Measurements from ENCODE around the gene SHISAL2A.

DNA sequence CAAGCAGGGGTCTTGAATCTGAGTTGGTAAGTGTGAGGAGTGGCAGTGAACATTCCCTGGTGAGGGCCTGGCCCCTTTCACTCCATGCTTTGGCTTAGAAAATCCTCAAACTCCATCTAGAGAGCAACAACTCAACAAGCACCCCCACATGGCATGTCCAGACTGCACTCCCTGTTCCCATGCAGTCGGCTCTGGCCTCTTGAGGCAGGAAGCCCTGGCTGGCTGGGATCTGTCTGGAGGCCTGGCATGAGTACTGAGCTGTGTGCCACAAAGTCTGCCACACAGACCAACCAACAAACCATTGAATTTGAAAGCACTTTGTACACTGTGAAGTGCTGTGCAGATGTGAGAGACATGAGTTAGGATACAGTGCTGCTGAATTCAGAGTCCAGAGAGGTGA is 40.0 kb downstream of the SHISAL2A start:
- TF ChIP-seq, protein P1, sequence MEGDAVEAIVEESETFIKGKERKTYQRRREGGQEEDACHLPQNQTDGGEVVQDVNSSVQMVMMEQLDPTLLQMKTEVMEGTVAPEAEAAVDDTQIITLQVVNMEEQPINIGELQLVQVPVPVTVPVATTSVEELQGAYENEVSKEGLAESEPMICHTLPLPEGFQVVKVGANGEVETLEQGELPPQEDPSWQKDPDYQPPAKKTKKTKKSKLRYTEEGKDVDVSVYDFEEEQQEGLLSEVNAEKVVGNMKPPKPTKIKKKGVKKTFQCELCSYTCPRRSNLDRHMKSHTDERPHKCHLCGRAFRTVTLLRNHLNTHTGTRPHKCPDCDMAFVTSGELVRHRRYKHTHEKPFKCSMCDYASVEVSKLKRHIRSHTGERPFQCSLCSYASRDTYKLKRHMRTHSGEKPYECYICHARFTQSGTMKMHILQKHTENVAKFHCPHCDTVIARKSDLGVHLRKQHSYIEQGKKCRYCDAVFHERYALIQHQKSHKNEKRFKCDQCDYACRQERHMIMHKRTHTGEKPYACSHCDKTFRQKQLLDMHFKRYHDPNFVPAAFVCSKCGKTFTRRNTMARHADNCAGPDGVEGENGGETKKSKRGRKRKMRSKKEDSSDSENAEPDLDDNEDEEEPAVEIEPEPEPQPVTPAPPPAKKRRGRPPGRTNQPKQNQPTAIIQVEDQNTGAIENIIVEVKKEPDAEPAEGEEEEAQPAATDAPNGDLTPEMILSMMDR (IDR thresholded peaks at IDR 0.05; ENCODE audit: extremely low read depth in 1 of 2, insufficient read depth in 1 of 2, low read depth in 1 of 2, low read length in 2 of 2), result no peak
- TF ChIP-seq EZH2 (IDR thresholded peaks at IDR 0.05; ENCODE audit: borderline replicate concordance, low read depth, low read length, severe bottlenecking) (no peak), POLR2A (IDR thresholded peaks at IDR 0.05; ENCODE audit: low read depth, low read length) (no peak)
- TF ChIP-seq, protein P2, sequence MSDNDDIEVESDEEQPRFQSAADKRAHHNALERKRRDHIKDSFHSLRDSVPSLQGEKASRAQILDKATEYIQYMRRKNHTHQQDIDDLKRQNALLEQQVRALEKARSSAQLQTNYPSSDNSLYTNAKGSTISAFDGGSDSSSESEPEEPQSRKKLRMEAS (IDR thresholded peaks at IDR 0.05; ENCODE audit: insufficient read depth, insufficient read length), result no peak

All from endothelial cell of umbilical vein (primary cell).